Brain microvascular endothelial cell (primary cell): ENCODE results near the gene CUL7.

Experiments
- DNase-seq: peaks from one replicate; pipeline ENCODE4 v3.0.0-alpha.2; 2020
- H3K27ac ChIP-seq: fragments of 250-450 bp; sonication (Bioruptor Pico); 2 replicates; pipeline ENCODE4 v1.5.1; 2020; ENCODE audit warnings: mild to moderate bottlenecking, moderate library complexity
- H3K27me3 ChIP-seq: fragments of 250-450 bp; sonication (Bioruptor Pico); replicated peaks from 2 replicates; pipeline ENCODE4 v1.5.1; 2020; ENCODE audit warnings: mild to moderate bottlenecking
- H3K36me3 ChIP-seq: fragments of 250-450 bp; sonication (Bioruptor Pico); replicated peaks from 2 replicates; pipeline ENCODE4 v1.5.1; 2020; ENCODE audit warnings: mild to moderate bottlenecking
- H3K4me3 ChIP-seq: 2 replicates; pipeline ENCODE4 v1.5.1; 2011; ENCODE audit warnings: low read depth, mild to moderate bottlenecking, control low read depth, low read length, moderate library complexity
- in situ Hi-C: cut with HindIII; loops from 2 replicates; pipeline ENCODE4 v1.10.0; 2017; ENCODE audit warnings: low sequenced_read_pairs, low pct_ligation_motif_present
- TF ChIP-seq, protein P1 (sequence below): IDR thresholded peaks from 2 replicates; pipeline ENCODE4 v1.5.1; 2011; ENCODE audit warnings: low read depth, mild to moderate bottlenecking, moderate library complexity, low read length, control low read depth, inconsistent platforms; ENCODE audit errors: missing control alignments

The CUL7 gene

DNA sequence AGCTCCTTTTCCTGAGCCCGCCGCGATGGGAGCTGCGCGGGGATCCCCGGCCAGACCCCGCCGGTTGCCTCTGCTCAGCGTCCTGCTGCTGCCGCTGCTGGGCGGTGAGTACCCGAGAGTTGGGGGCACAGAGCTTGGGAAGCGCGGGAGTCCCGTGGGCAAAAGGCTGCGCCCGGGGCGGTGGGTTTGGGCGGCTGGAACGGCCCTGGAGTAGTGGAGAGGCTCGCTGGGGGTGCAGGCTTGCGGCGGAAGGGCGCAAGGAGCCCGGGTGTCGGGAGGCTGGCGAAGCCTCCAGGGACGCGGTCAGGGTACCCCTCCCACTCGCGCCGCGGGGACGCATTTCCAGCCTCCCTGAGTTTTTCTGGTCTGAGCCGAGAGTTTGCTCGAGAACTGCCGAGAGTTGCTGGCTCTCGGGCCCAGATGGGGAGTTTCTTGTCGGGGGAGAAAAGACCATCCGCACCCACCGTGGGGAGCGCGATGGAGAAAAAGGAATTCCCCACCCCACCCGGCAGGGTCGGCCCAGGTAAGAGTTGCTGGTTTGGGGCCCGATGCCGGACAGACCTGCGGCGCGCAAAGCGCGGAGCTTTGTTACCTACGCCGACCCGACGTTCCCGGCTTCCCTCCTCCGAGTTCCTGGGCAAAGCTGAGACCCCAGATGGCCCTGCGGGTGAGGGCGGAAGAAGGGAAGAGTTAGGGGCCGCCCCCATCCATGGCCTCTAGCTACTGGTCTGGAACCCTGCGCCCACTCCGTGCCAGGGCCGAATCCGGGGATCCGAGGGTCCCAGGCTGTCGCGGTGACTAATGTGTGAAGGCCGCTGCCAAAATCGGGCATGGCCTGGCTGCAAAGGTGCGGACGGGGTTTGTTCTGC, 23.0 kb upstream of the CUL7 start:
- H3K27ac ChIP-seq: peak overlapping the region; percentile 49
- in situ Hi-C loops: no loop called here
- DNase-seq: peak; percentile 36

DNA sequence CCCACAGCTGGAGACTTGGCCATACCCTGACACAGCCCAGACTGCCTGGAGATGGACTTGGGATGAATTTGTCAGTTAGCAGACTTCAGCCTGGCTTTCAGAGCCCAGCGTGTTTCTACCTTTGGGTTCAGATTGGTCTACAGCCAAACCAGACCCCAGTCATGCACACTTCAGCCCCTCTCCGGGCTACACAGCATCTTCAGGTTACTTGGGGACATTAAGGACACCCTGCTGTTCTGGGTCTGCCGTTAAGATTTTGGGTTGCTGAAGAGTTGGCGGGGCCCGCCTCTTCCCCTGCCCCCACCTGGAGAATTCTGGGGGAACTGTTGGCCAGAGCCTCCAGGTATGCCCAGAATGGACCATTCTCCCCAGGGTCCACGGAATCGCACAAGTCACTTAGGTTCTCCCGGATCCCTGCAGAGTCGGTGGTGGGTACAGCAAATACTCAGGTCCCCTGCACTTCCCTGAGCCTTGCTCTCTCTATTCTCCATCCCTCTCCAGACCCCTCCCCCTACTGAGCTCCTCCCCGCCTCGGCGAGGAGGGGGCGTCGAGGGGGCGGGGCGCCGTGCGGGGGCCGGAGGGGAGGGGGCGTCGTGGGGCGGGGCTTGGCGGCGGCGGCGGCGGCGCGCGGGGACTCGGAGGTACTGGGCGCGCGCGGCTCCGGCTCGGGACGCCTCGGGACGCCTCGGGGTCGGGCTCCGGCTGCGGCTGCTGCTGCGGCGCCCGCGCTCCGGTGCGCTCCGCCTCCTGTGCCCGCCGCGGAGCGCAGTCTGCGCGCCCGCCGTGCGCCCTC, 22.2 kb upstream of the CUL7 start, which contains the start of gene PTK7:
Gene PTK7 (plus strand): TSS at position 645 of the 794 bp plus-strand sequence. CDS start 175 bp downstream, outside the sequence.
- peak within 1 kb of the TSS; percentile 49 for H3K27ac ChIP-seq
- H3K27me3 ChIP-seq: no peaks in the 10 kb centered on the region
- in situ Hi-C loops: no loop called here
- TF ChIP-seq, protein P1, sequence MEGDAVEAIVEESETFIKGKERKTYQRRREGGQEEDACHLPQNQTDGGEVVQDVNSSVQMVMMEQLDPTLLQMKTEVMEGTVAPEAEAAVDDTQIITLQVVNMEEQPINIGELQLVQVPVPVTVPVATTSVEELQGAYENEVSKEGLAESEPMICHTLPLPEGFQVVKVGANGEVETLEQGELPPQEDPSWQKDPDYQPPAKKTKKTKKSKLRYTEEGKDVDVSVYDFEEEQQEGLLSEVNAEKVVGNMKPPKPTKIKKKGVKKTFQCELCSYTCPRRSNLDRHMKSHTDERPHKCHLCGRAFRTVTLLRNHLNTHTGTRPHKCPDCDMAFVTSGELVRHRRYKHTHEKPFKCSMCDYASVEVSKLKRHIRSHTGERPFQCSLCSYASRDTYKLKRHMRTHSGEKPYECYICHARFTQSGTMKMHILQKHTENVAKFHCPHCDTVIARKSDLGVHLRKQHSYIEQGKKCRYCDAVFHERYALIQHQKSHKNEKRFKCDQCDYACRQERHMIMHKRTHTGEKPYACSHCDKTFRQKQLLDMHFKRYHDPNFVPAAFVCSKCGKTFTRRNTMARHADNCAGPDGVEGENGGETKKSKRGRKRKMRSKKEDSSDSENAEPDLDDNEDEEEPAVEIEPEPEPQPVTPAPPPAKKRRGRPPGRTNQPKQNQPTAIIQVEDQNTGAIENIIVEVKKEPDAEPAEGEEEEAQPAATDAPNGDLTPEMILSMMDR: no peak
- H3K36me3 ChIP-seq: no peaks in the 10 kb centered on the region
- H3K4me3 ChIP-seq: peak within 1 kb of the TSS; percentile 91
- no peak for DNase-seq

More for the DNA sequence above, 23.0 kb upstream of the CUL7 start:
- Histone ChIP-seq H3K4me3 (peak overlapping the region; percentile 91), H3K27me3 (no peaks in the 10 kb centered on the region), H3K36me3 (no peaks in the 10 kb centered on the region)
- TF ChIP-seq, protein P1: no peak

DNA sequence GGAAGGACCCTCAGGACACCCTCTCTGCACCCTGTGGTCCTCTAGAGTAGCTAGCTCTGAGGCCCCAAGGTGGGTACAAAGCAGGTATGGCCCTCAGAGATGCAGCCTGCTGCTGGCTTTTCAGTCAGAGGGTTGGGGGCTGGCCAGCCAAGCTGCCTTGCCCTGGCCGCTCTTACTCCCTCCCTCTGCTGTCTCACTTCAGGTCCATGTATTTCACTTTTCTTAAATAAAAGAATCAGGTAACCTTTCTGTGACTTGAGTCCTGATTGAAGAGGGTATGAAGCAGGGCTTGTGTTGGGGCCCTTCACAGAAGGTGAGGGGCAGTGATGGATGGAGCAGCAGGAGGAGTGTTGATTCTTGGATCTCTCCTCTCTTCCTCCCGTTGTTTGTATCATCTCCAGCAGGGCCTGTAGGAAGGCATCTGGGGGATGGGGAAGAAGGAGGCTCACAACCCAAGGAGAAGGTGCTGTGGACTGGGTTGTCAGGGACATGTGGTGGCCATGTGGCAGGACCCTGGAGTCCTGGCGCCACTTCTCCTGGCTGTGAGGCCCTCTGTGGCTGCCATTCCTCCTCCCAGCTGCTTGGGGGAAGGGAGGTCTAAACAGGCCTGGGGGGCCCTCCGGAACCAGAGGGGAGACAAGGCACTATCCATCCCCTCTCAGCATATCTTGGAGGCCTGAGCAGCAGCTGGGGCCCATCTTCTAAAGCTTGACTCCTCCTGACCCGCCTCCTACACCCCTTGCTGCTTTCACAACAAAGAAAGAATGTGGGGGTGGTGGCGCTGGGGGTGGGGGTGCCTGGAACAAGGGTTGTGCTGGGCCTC, 21.4 kb upstream of the CUL7 start:
- peak; percentile 23 for DNase-seq
- no peaks in the 10 kb centered on the region for H3K27me3 ChIP-seq
- TF ChIP-seq, protein P1: no peak
- peak overlapping the region; percentile 36 for H3K27ac ChIP-seq
- in situ Hi-C loops: no loop called here
- peak overlapping the region; percentile 91 for H3K4me3 ChIP-seq
- H3K36me3 ChIP-seq: no peaks in the 10 kb centered on the region

DNA sequence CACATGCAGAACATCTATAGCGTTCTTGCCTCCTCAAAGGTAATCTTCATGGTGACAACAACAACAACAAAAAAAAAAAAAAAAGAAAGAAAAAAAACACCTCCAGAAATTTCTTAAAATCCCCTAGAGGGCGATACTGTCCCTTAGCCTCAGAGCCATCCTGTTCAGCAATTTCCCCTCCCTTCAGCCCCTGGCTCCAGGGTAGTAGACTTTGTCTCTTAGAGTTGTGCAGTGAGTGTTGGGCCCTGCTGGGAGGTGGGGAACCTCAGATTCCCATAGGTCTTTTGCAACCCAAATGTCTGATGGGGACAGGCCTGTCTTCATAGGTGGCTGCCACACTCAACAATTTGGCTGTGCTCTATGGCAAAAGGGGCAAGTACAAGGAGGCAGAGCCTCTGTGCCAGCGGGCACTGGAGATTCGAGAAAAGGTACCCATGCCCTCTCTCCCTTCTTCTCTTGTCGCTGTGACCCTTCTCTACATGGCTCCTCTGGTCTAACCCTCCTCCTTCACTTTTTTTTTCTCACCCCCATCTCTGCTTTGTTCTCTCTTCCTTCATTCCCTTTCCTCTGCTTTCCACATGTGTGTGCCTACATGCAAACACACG, 16.5 kb upstream of the CUL7 start:
- DNase-seq: no peak
- Histone ChIP-seq H3K4me3 (no peak overlapping the region), H3K27ac (no peak overlapping the region), H3K27me3 (no peaks in the 10 kb centered on the region), H3K36me3 (no peaks in the 10 kb centered on the region)
- TF ChIP-seq, protein P1: peak; percentile 73
- in situ Hi-C loops: no loop called here

DNA sequence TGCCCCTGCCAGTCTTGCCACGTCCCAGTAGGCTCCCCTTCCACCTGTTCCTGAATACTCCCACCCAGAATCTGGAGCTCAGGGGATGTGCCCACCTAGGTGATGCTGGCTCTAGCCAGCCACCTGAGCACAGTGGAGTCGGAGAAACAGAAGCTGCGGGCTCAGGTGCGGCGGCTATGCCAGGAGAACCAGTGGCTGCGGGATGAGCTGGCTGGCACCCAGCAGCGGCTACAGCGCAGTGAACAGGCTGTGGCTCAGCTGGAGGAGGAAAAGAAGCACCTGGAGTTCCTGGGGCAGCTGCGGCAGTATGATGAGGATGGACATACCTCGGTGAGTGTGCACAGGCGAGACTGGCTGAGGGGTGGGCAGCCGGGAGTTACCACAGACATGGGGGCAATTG, 9.2 kb upstream of the CUL7 start:
- DNase-seq: no peak
- TF ChIP-seq, protein P1: no peak
- Histone ChIP-seq H3K27me3 (no peaks in the 10 kb centered on the region), H3K27ac (no peak overlapping the region), H3K4me3 (no peak overlapping the region), H3K36me3 (peaks cover 2% of the 10 kb centered on the region)
- in situ Hi-C loops: no loop called here
